Measurements from ENCODE around the gene TAF1C. TPM values are rescaled to one million over a fixed set of nuclear protein-coding genes. Genes with fewer than 3 reads are reported as not detected.

TAF1C gene
- total RNA-seq, 1 donor = 19.5 TPM

GRCh38 chr16:84139628-84140258, 47.1 kb downstream of the TAF1C start:
- Histone ChIP-seq H3K36me3 (ENCODE audit: insufficient read depth, low read length) (no peaks in the 10 kb centered on the region), H3K9me3 (ENCODE audit: low read depth, low read length) (no peaks in the 10 kb centered on the region), H4K20me1 (ENCODE audit: insufficient read depth, low read length) (peaks cover 30% of the 10 kb centered on the region), H3K4me1 (ENCODE audit: insufficient read depth, low read length) (peaks cover 12% of the 10 kb centered on the region), H3K27ac (ENCODE audit: low read depth, low read length) (no peak overlapping the region), H3K79me2 (ENCODE audit: insufficient read depth, low read length) (peaks cover 83% of the 10 kb centered on the region), H3K27me3 (ENCODE audit: insufficient read depth, low read length) (no peaks in the 10 kb centered on the region), H2AFZ (ENCODE audit: low read length) (no peak overlapping the region), H3K4me2 (ENCODE audit: insufficient read depth, low read length) (no peak overlapping the region), H3K4me3 (ENCODE audit: insufficient read depth, low read length) (no peak overlapping the region)
- TF ChIP-seq CTCF (IDR thresholded peaks at IDR 0.05; ENCODE audit: extremely low read depth, low read depth, low read length) = no peak
- DNase-seq (ENCODE audit: insufficient read length, low spot score, missing footprints) = no peak

GRCh38 chr16:84138824-84139627, 47.8 kb downstream of the TAF1C start:
- Histone ChIP-seq H4K20me1 (ENCODE audit: insufficient read depth, low read length) (peaks cover 26% of the 10 kb centered on the region), H3K36me3 (ENCODE audit: insufficient read depth, low read length) (no peaks in the 10 kb centered on the region), H3K4me1 (ENCODE audit: insufficient read depth, low read length) (peaks cover 12% of the 10 kb centered on the region), H3K79me2 (ENCODE audit: insufficient read depth, low read length) (peaks cover 81% of the 10 kb centered on the region), H3K4me3 (ENCODE audit: insufficient read depth, low read length) (no peak overlapping the region), H3K4me2 (ENCODE audit: insufficient read depth, low read length) (no peak overlapping the region), H2AFZ (ENCODE audit: low read length) (no peak overlapping the region), H3K27me3 (ENCODE audit: insufficient read depth, low read length) (no peaks in the 10 kb centered on the region), H3K9me3 (ENCODE audit: low read depth, low read length) (no peaks in the 10 kb centered on the region), H3K27ac (ENCODE audit: low read depth, low read length) (no peak overlapping the region)
- TF ChIP-seq CTCF (IDR thresholded peaks at IDR 0.05; ENCODE audit: extremely low read depth, low read depth, low read length) = no peak
- no peak for DNase-seq (ENCODE audit: insufficient read length, low spot score, missing footprints)

- Histone ChIP-seq H3K4me1 (ENCODE audit: insufficient read depth, low read length) (peaks cover 12% of the 10 kb centered on the region), H3K79me2 (ENCODE audit: insufficient read depth, low read length) (peaks cover 78% of the 10 kb centered on the region), H3K27me3 (ENCODE audit: insufficient read depth, low read length) (no peaks in the 10 kb centered on the region), H3K36me3 (ENCODE audit: insufficient read depth, low read length) (no peaks in the 10 kb centered on the region), H3K4me2 (ENCODE audit: insufficient read depth, low read length) (no peak overlapping the region), H3K9me3 (ENCODE audit: low read depth, low read length) (no peaks in the 10 kb centered on the region), H2AFZ (ENCODE audit: low read length) (no peak overlapping the region), H3K27ac (ENCODE audit: low read depth, low read length) (no peak overlapping the region), H3K4me3 (ENCODE audit: insufficient read depth, low read length) (no peak overlapping the region), H4K20me1 (ENCODE audit: insufficient read depth, low read length) (peaks cover 26% of the 10 kb centered on the region)
- no peak for TF ChIP-seq CTCF (IDR thresholded peaks at IDR 0.05; ENCODE audit: extremely low read depth, low read depth, low read length)
- DNase-seq (ENCODE audit: insufficient read length, low spot score, missing footprints) = no peak
Observed at GRCh38 chr16:84138500-84138823, 48.4 kb downstream of the TAF1C start.

GRCh38 chr16:84137769-84138357, 49.0 kb downstream of the TAF1C start:
- H3K4me3 ChIP-seq (ENCODE audit: insufficient read depth, low read length) = no peak overlapping the region
- H3K27ac ChIP-seq (ENCODE audit: low read depth, low read length) = no peak overlapping the region
- H3K27me3 ChIP-seq (ENCODE audit: insufficient read depth, low read length) = no peaks in the 10 kb centered on the region
- H3K4me1 ChIP-seq (ENCODE audit: insufficient read depth, low read length) = peaks cover 12% of the 10 kb centered on the region
- no peaks in the 10 kb centered on the region for H3K36me3 ChIP-seq (ENCODE audit: insufficient read depth, low read length)
- H3K4me2 ChIP-seq (ENCODE audit: insufficient read depth, low read length) = no peak overlapping the region
- peaks cover 26% of the 10 kb centered on the region for H4K20me1 ChIP-seq (ENCODE audit: insufficient read depth, low read length)
- DNase-seq (ENCODE audit: insufficient read length, low spot score, missing footprints) = no peak
- H2AFZ ChIP-seq (ENCODE audit: low read length) = no peak overlapping the region
- H3K79me2 ChIP-seq (ENCODE audit: insufficient read depth, low read length) = peaks cover 72% of the 10 kb centered on the region
- TF ChIP-seq CTCF (IDR thresholded peaks at IDR 0.05; ENCODE audit: extremely low read depth, low read depth, low read length) = no peak
- no peaks in the 10 kb centered on the region for H3K9me3 ChIP-seq (ENCODE audit: low read depth, low read length)

Measured in osteoblast (primary cell).